Stimulated activated CD4-positive, alpha-beta T cell treated with anti-CD3 and anti-CD28 coated beads, Interleukin-4, amount 100 ng/mL, for 4 hours (primary cell): ENCODE measurements around the gene MEIG1.
"Not testable (repeated sequence)": the region's sequence is repeated elsewhere in the genome, so short reads cannot be mapped to it uniquely, and the experiment has no call there.

Experiments used
- DNase-seq, 2 experiments: peaks; one replicate each; pipeline ENCODE4 v3.0.0-alpha.2; 2020

The MEIG1 gene

GRCh38 chr10:14958872-14959220 is 342 bp upstream of the MEIG1 start:
- DNase-seq, result no peak

DNA sequence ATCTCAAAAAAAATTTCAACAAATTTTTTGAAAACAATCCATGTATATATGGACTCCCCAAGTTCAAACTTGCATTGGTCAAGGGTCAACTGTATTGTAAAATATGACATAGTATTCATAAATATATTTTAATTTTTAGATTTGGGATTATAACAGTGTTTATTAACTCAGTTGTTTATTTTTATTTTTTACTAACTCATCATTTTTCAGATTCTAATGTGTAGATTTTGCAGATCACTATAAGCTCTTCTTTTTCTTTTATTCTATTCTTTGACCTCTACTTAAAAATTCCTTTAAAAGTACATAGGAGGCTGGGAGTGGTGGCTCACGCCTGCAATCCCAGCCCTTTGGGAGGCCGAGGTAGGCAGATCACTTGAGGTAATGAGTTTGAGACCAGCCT is 8.7 kb downstream of the MEIG1 start:
- DNase-seq, result no peak

GRCh38 chr10:14971867-14972448 is 12.8 kb downstream of the MEIG1 start:
- DNase-seq, result peak; percentile 38 to 49

- DNase-seq, result not testable (repeated sequence)
Measured at GRCh38 chr10:14974153-14974998, 15.2 kb downstream of the MEIG1 start.

DNA sequence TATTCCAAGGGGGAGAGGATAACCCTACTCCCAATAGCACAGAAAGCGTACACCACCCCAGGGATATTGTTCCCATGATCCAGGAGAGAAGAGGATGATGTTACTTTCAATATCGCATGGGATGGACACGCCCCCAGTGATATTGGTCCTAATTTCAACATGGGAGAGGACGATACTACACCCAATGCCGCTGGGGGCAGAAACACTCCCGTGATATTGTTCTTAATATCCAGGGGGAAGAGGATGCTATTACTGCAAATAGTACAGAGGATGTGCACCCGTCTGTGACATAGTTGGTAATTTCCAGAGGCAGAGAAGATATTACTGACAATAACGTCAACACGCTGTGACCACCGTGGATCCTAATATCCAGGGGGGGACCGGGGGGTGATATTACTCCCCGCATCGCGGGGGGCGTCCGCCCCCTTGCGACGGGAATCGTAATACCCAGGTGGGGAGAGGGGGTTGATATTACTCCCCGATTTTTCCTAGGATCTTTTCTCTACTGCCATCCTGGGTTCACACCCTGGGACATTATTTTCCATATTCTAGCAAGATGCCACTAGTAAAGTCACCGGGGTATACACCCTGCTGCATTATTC is 16.6 kb downstream of the MEIG1 start:
- no peak for DNase-seq

DNA sequence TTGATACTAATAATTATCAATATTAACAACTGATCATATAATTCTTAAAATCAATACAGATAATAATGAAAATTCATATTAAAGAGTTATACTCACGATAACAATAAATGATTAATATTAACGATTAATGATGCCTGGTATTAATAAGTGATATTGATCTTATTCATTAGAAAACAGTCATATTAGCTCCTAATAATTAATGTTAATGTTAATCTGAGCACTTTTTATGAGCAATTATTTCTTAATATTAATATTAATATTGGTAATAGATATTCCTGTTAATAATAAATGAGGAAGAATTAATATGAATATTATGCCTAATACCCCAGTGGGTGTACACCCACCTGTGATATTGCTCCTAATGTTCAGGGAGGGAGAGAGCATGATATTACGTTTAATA is 23.6 kb downstream of the MEIG1 start:
- DNase-seq, result no peak

GRCh38 chr10:14989552-14989951 is 30.4 kb downstream of the MEIG1 start:
- not testable (repeated sequence) for DNase-seq

GRCh38 chr10:14991035-14991749 is 32.0 kb downstream of the MEIG1 start:
- DNase-seq, result peak; percentile 58 to 69

DNA sequence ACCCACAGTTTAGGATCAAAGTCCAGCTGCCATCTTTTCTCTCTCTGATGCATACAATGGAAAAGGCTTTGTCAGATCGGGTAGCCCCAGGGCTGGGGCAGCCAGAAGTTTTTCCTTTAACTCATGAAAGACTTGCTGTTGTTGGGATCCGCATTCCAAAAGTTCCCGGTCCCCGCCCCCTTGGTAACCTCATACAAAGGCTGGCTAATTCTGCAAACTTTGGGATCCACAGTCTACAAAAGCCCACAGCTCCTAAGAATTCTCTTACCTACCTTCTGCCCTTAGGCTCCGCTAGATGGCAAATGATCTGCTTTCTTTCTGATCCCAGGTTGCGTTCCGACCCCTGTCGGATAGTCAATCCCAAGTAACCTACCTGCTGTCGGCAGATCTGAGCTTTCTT is 33.1 kb downstream of the MEIG1 start:
- not testable (repeated sequence) for DNase-seq

DNA sequence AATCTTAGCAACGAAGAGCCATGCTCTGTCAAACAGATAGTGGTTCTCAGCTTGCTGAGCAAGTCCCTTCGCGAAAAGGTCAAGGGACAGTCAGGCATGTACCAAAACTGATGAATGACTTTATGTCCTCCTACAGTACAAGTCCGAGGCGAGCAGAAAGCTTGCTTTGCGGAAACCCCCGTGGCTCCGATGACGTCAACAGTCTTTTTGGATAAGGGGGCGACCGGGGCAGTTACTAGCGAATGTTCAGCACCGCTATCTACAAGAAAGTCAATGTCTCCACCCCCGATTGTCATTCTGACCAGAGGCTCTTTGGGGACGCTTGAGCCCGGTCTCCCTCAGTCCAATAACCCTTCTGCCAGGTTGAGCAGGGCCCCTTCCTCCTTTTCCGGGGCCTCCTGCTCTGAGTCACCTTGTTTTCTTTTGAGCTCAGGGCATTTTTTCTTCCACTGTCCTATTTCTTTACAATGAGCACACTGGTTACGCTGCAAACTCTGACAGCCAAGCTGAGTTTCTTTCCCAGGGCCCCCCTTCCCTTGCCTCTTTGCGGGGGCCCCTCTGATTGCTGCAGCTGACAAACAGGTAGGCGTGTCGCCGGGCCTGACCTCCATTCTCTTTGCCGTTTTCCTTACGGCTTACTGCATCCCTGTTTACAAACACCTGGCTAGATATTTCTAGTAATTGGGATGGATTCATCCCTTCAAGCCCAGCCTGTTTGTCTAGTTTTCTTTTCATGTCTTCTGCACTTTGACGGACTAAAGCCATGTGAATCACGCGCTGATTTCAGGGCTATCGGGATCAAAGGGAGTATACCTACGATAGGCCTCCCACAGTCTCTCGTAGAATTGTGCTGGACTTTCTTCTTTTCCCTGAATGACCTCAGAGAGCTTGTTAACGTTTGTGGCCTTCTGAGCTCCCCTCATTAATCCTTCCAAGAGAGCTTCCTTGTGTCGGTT is 34.6 kb downstream of the MEIG1 start:
- DNase-seq, result not testable (repeated sequence)

GRCh38 chr10:14995964-14996565 is 36.9 kb downstream of the MEIG1 start:
- DNase-seq, result no peak

DNA sequence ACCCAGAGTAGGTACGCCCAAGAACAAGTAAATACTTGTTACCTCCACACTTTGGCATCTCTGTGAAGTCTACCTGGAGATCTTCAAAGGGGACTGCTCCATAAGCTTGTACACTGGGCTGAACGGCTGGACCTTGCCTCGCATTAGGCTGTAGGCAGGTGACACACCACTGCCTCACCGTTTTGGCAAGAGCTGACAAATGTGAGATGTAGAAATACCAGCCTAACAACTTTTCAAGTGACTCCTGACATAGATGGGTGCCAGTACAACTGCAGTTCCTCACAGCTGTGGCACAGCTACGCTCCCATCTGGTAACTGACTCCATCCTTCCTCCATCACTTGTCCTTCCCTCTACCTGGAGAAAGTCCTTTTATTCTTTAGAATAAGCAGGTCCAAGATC is 54.3 kb downstream of the MEIG1 start:
- DNase-seq, result not testable (repeated sequence)

DNA sequence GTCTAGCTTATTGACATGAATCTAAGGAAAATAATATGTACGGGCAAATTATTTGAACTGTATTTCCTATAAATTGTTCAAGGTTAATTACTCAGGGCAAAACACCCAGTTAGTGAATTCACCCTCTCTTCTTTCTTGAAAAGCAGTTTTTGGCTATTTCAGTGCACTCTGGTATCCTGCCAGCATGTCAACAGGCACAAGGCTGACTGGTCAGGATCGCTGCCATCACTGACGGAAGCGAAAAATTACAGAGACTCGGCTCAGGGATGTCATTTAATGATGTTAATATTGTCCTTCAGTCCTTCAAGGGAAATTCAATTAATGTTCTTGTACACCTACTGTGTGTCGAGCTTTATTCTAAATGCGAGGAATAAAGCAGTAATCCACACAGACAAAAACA is 56.3 kb downstream of the MEIG1 start:
- no peak for DNase-seq

- DNase-seq, result not testable (repeated sequence)
Measured at GRCh38 chr10:15020966-15021365, 61.8 kb downstream of the MEIG1 start.
